ENCODE data around the gene ABCC2.

Gene ABCC2

GRCh38 chr10:99784727-99785441 lies 2.4 kb downstream of the ABCC2 start:
- no peak for TF ChIP-seq ZFX (IDR thresholded peaks at IDR 0.05; ENCODE audit: borderline replicate concordance)
- no peak for TF ChIP-seq CTCF (IDR thresholded peaks at IDR 0.05)
- peak overlapping the region; percentile 93 for H3K27ac ChIP-seq

GRCh38 chr10:99785646-99786045 lies 3.2 kb downstream of the ABCC2 start:
- no peak overlapping the region for H3K27ac ChIP-seq
- TF ChIP-seq ZFX (IDR thresholded peaks at IDR 0.05; ENCODE audit: borderline replicate concordance) (no peak), CTCF (IDR thresholded peaks at IDR 0.05) (no peak)

- H3K27ac ChIP-seq = no peak overlapping the region
- no peak for TF ChIP-seq ZFX (IDR thresholded peaks at IDR 0.05; ENCODE audit: borderline replicate concordance)
- no peak for TF ChIP-seq CTCF (IDR thresholded peaks at IDR 0.05)
These were observed 4.9 kb downstream of the ABCC2 start for GRCh38 chr10:99787311-99787710.

GRCh38 chr10:99787782-99788445 lies 5.5 kb downstream of the ABCC2 start:
- H3K27ac ChIP-seq = no peak overlapping the region
- no peak for TF ChIP-seq CTCF (IDR thresholded peaks at IDR 0.05)
- TF ChIP-seq ZFX (IDR thresholded peaks at IDR 0.05; ENCODE audit: borderline replicate concordance) = no peak

GRCh38 chr10:99788598-99789256 lies 6.3 kb downstream of the ABCC2 start:
- TF ChIP-seq CTCF (IDR thresholded peaks at IDR 0.05) = no peak
- TF ChIP-seq ZFX (IDR thresholded peaks at IDR 0.05; ENCODE audit: borderline replicate concordance) = no peak
- no peak overlapping the region for H3K27ac ChIP-seq

GRCh38 chr10:99791831-99792230 lies 9.4 kb downstream of the ABCC2 start:
- TF ChIP-seq CTCF (IDR thresholded peaks at IDR 0.05) = no peak
- no peak for TF ChIP-seq ZFX (IDR thresholded peaks at IDR 0.05; ENCODE audit: borderline replicate concordance)
- no peak overlapping the region for H3K27ac ChIP-seq

- TF ChIP-seq CTCF (IDR thresholded peaks at IDR 0.05) (no peak), ZFX (IDR thresholded peaks at IDR 0.05; ENCODE audit: borderline replicate concordance) (no peak)
- H3K27ac ChIP-seq = no peak overlapping the region
These were observed 11.4 kb downstream of the ABCC2 start for GRCh38 chr10:99793819-99794218.

All from 22Rv1 (cell line).